SK-N-SH treated with all-trans-retinoic acid at 6 μM for 48 hours (cell line): ENCODE measurements around the gene USB1.

ENCODE experiments used
- PPARA ChIP-seq: fragments of 250-450 bp; sonication (Bioruptor Pico); IDR thresholded peaks from 2 replicates; pipeline ENCODE4 v1.5.0; 2020; ENCODE audit warnings: mild to moderate bottlenecking, borderline replicate concordance
- ZC3H10 ChIP-seq: fragments of 250-450 bp; sonication (Bioruptor Pico); IDR thresholded peaks from 2 replicates; pipeline ENCODE4 v1.5.1; 2021; ENCODE audit warnings: mild to moderate bottlenecking, moderate library complexity

- TF ChIP-seq PPARA (no peak), ZC3H10 (CRISPR knock-in tag) (no peak)
Measured at GRCh38 chr16:57986196-57986595, 15.0 kb upstream of the USB1 start.
